A673 (cell line): Measurements from ENCODE around the gene ZBTB16. TPM values are rescaled to one million over a fixed set of nuclear protein-coding genes. Genes with fewer than 3 reads are reported as not detected.
A peak's percentile ranks its signal among the peaks of the same experiment; 100 is the strongest.

Experiments used
- BruUV-seq: library from RNA; stranded (reverse); fragments of 400-500 nt; replicated peaks from 2 replicates; lab custom pipeline; 2021; lab: Mats Ljungman, UMichigan
- CTCF ChIA-PET: fragments of 300-600 bp; sonication (Branson Sonifier 250); formaldehyde crosslinking; loops from one replicate; lab custom pipeline; 2022; ENCODE audit warnings: antibody characterized with exemption; lab: Charles Lee
- POLR2A ChIA-PET: fragments of 300-600 bp; sonication (Branson Sonifier 250); formaldehyde crosslinking; loops from one replicate; lab custom pipeline; 2022; ENCODE audit warnings: antibody characterized with exemption; ENCODE audit not compliant: low non-redundant PET; lab: Charles Lee
- DNase-seq: peaks from one replicate; pipeline ENCODE4 v3.0.0-alpha.2; 2015; ENCODE audit warnings: low spot score
- H3K27ac ChIP-seq: fragments of 200-600 bp; sonication (generic); 2 replicates; pipeline ENCODE4 v1.5.1; 2016; ENCODE audit warnings: mixed run types, low read depth, mild to moderate bottlenecking, mixed read lengths, antibody characterized with exemption, low read length; ENCODE audit not compliant: poor library complexity, severe bottlenecking
- H3K27me3 ChIP-seq: fragments of 200-600 bp; sonication (generic); replicated peaks from 2 replicates; pipeline ENCODE4 v1.6.1; 2017; ENCODE audit warnings: mixed run types, low read depth, mild to moderate bottlenecking, mixed read lengths, antibody characterized with exemption, low read length; ENCODE audit not compliant: insufficient read depth, poor library complexity
- H3K36me3 ChIP-seq: fragments of 200-600 bp; sonication (generic); 2 replicates; pipeline ENCODE4 v1.6.1; 2016; ENCODE audit warnings: mixed run types, mild to moderate bottlenecking, mixed read lengths, antibody characterized with exemption, low read length; ENCODE audit not compliant: insufficient read depth, poor library complexity, severe bottlenecking
- H3K4me1 ChIP-seq: fragments of 200-600 bp; sonication (generic); 2 replicates; pipeline ENCODE4 v1.6.1; 2017; ENCODE audit warnings: mixed run types, mild to moderate bottlenecking, mixed read lengths, antibody characterized with exemption, low read length; ENCODE audit not compliant: insufficient read depth, poor library complexity, severe bottlenecking
- H3K4me3 ChIP-seq: fragments of 200-600 bp; sonication (generic); 2 replicates; pipeline ENCODE4 v1.5.1; 2016; ENCODE audit warnings: low read depth, mixed run types, mild to moderate bottlenecking, mixed read lengths, low read length; ENCODE audit not compliant: poor library complexity, severe bottlenecking
- H3K9me3 ChIP-seq: fragments of 200-600 bp; sonication (generic); 2 replicates; pipeline ENCODE4 v1.6.1; 2016; ENCODE audit warnings: mixed run types, low read depth, mild to moderate bottlenecking, mixed read lengths, antibody characterized with exemption, low read length; ENCODE audit not compliant: poor library complexity, severe bottlenecking
- EZH2 ChIP-seq: fragments of 200-600 bp; sonication (generic); IDR thresholded peaks from 2 replicates; pipeline ENCODE4 v1.6.1; 2017; ENCODE audit warnings: borderline replicate concordance, low read depth, mild to moderate bottlenecking, mixed read lengths, antibody characterized with exemption, low read length; ENCODE audit not compliant: poor library complexity, severe bottlenecking
- intact Hi-C: fragments of 100-400 bp; cut with micrococcal nuclease; formaldehyde crosslinking; loops from one replicate; pipeline ENCODE4 v1.10.0; 2022; ENCODE audit not compliant: unreplicated experiment
- total RNA-seq: library from RNA; stranded (reverse); gene quantifications from 2 replicates; pipeline ENCODE4 v1.2.3, GENCODE V29; 2021
- TF ChIP-seq, protein P1 (sequence below): fragments of 300-800, 200-600 bp; sonication (generic); conservative IDR thresholded peaks from 2 replicates; pipeline ENCODE4 v1.5.1; 2017; ENCODE audit warnings: low read depth, mild to moderate bottlenecking, antibody characterized with exemption, low read length, moderate library complexity, mixed read lengths

Gene ZBTB16
- total RNA-seq, 1 experiment from 2014 or later, result 12.0 TPM

GRCh38 chr11:114258696-114259095, 199.2 kb downstream of the ZBTB16 start:
- TF ChIP-seq EZH2, result no peak
- TF ChIP-seq, protein P1, sequence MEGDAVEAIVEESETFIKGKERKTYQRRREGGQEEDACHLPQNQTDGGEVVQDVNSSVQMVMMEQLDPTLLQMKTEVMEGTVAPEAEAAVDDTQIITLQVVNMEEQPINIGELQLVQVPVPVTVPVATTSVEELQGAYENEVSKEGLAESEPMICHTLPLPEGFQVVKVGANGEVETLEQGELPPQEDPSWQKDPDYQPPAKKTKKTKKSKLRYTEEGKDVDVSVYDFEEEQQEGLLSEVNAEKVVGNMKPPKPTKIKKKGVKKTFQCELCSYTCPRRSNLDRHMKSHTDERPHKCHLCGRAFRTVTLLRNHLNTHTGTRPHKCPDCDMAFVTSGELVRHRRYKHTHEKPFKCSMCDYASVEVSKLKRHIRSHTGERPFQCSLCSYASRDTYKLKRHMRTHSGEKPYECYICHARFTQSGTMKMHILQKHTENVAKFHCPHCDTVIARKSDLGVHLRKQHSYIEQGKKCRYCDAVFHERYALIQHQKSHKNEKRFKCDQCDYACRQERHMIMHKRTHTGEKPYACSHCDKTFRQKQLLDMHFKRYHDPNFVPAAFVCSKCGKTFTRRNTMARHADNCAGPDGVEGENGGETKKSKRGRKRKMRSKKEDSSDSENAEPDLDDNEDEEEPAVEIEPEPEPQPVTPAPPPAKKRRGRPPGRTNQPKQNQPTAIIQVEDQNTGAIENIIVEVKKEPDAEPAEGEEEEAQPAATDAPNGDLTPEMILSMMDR, result no peak
- H3K27me3 ChIP-seq, result no peaks in the 10 kb centered on the region
- no TSS peak for BruUV-seq
- peaks cover 23% of the 10 kb centered on the region for H3K4me1 ChIP-seq
- no peak overlapping the region for H3K4me3 ChIP-seq
- no peaks in the 10 kb centered on the region for H3K36me3 ChIP-seq
- ChIA-PET CTCF (interaction anchor here (0.7 to 5.4 kb wide), 3 partner anchors 157 to 363 kb away, joined by 6 to 80 read pairs (median 71); no protein-coding TSS in a partner anchor), POLR2A (interaction anchor here (0.6 kb wide), 1 partner anchor 389 kb away, joined by 4 read pairs; no protein-coding TSS in a partner anchor)
- intact Hi-C loops, result loop anchor here (1.0 kb wide), 1 partner anchor 259 kb away; no protein-coding TSS in a partner anchor
- no peak overlapping the region for H3K27ac ChIP-seq
- H3K9me3 ChIP-seq, result no peaks in the 10 kb centered on the region
- DNase-seq, result no peak

DNA sequence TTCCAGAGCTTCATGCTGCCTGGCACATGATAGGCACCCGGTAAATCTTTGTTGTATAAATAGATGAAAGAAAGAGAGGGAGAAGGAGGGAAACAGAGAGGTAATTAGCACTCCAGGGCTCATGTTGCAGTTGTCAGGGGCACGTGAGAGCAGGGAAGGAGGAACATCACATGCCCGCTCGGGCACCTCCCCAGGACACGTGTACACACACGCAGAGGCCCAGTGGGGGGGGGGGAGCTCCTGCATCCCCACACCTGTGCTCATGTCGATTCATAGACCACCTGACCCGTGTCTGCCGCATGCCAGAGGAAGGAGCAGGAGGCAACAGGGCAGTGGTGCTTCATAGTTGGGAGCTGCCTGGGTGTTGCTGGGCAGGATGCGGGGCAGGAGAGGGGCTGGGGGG, 199.6 kb downstream of the ZBTB16 start:
- TF ChIP-seq EZH2, result no peak
- TF ChIP-seq, protein P1, result no peak
- CTCF ChIA-PET, result interaction anchor here (0.5 to 5.4 kb wide), 6 partner anchors 157 to 667 kb away, joined by 4 to 80 read pairs (median 8); no protein-coding TSS in a partner anchor
- Histone ChIP-seq H3K27ac (no peak overlapping the region), H3K27me3 (no peaks in the 10 kb centered on the region), H3K4me3 (no peak overlapping the region), H3K4me1 (peaks cover 23% of the 10 kb centered on the region), H3K9me3 (no peaks in the 10 kb centered on the region), H3K36me3 (no peaks in the 10 kb centered on the region)
- intact Hi-C loops, result loop anchor here (1.0 kb wide), 1 partner anchor 260 kb away; no protein-coding TSS in a partner anchor
- no TSS peak for BruUV-seq
- POLR2A ChIA-PET, result interaction anchor here (0.6 kb wide), 1 partner anchor 388 kb away, joined by 4 read pairs; no protein-coding TSS in a partner anchor
- no peak for DNase-seq

DNA sequence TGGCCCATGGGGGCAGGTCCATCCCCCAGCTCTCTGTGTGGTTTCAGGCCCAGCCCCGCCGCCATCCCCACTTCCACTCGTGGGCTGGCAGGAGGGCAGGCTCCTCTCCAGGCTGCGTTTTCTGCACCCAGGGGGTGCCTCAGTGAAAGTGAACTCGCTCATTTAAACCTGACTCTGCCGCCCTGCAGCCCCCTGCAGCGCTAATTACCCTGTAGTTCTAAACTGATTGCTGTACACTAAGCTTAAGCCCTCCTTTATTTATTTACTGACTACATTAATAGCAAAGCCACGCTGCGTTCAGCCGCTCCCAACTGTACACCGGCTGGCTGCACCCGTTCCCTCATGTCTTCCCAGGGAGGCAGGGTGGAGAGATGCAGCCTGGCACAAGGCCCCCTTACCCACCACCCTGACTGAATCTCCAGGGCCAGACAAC, 200.1 kb downstream of the ZBTB16 start:
- BruUV-seq, result no TSS peak
- DNase-seq, result peak; percentile 83
- Histone ChIP-seq H3K36me3 (no peaks in the 10 kb centered on the region), H3K4me1 (peaks cover 23% of the 10 kb centered on the region), H3K4me3 (no peak overlapping the region), H3K27me3 (no peaks in the 10 kb centered on the region), H3K9me3 (no peaks in the 10 kb centered on the region), H3K27ac (peak overlapping the region; percentile 3)
- ChIA-PET CTCF (interaction anchor here (0.5 to 5.4 kb wide), 8 partner anchors 199 to 667 kb away, joined by 3 to 80 read pairs (median 9); no protein-coding TSS in a partner anchor), POLR2A (interaction anchor here (0.6 kb wide), 1 partner anchor 183 kb away, joined by 4 read pairs; no protein-coding TSS in a partner anchor)
- TF ChIP-seq EZH2, result no peak
- TF ChIP-seq, protein P1, result no peak
- intact Hi-C loops, result loop anchor here (1.0 kb wide), 1 partner anchor 260 kb away; no protein-coding TSS in a partner anchor
